Breast epithelium (tissue), 3 donors: ENCODE results near the gene LRRK1.

ENCODE experiments used
- CTCF ChIP-seq, 3 donors: fragments of 450-650 bp; IDR thresholded peaks; one replicate each; pipeline ENCODE4 v1.5.1; 2016 to 2017; ENCODE audit warnings: antibody characterized with exemption in 3 of 3, mild to moderate bottlenecking in 3 of 3, moderate library complexity in 3 of 3
- POLR2AphosphoS5 ChIP-seq, 3 donors: sonication (generic); formaldehyde crosslinking; IDR thresholded peaks; one replicate each; pipeline ENCODE4 v1.6.1; 2017; ENCODE audit warnings: antibody characterized with exemption in 3 of 3

- no peak for TF ChIP-seq CTCF (IDR thresholded peaks at IDR 0.05)
- TF ChIP-seq POLR2AphosphoS5 (IDR thresholded peaks at IDR 0.05): no peak
These were observed 134.1 kb downstream of the LRRK1 start for GRCh38 chr15:101053261-101053660.
